Lung (tissue), 12 donors: ENCODE data around the gene BRI3BP. TPM values are rescaled to one million over a fixed set of nuclear protein-coding genes. Genes with fewer than 3 reads are reported as not detected.

Experiments used
- ATAC-seq: fragments of 200-7000 bp; cut with Tn5 transposase; one replicate; pipeline ENCODE4 v1.9.1; 2020; ENCODE audit warnings: moderate number of reproducible peaks; ENCODE audit not compliant: insufficient read depth, low FRiP score
- DNase-seq, 3 donors: peaks; one replicate each; pipeline ENCODE4 v3.0.0-alpha.2; 2013 to 2017
- H3K27ac ChIP-seq, 2 donors: one replicate each; pipeline ENCODE4 v1.5.1; 2013; ENCODE audit warnings: mild to moderate bottlenecking in 2 of 2, moderate library complexity in 2 of 2, control low read depth in 1 of 2, inconsistent platforms in 1 of 2, low read depth in 1 of 2, low read length in 1 of 2
- H3K27me3 ChIP-seq, 3 donors: one replicate each; pipeline ENCODE4 v1.5.1; 2013; ENCODE audit warnings: low read length in 2 of 3; ENCODE audit not compliant: control insufficient read depth in 3 of 3, insufficient read depth in 3 of 3
- H3K36me3 ChIP-seq, 4 donors: one replicate each; pipeline ENCODE4 v1.5.1; 2013; ENCODE audit warnings: low read length in 4 of 4, mild to moderate bottlenecking in 1 of 4, moderate library complexity in 1 of 4; ENCODE audit not compliant: control insufficient read depth in 4 of 4, insufficient read depth in 4 of 4
- H3K4me1 ChIP-seq, 5 donors: one replicate each; pipeline ENCODE4 v1.5.1; 2013; ENCODE audit warnings: low read length in 5 of 5, mild to moderate bottlenecking in 2 of 5, moderate library complexity in 1 of 5; ENCODE audit not compliant: control insufficient read depth in 5 of 5, insufficient read depth in 5 of 5
- H3K4me3 ChIP-seq: one replicate; pipeline ENCODE4 v1.5.1; 2013; ENCODE audit warnings: mild to moderate bottlenecking, control low read depth, moderate library complexity
- H3K9ac ChIP-seq, 2 donors: one replicate each; pipeline ENCODE4 v1.5.1; 2013; ENCODE audit warnings: low read length in 2 of 2, control low read depth in 1 of 2; ENCODE audit not compliant: insufficient read depth in 1 of 2
- H3K9me3 ChIP-seq, 4 donors: one replicate each; pipeline ENCODE4 v1.5.1; 2013; ENCODE audit warnings: low read length in 3 of 4, mild to moderate bottlenecking in 1 of 4, moderate library complexity in 1 of 4; ENCODE audit not compliant: control insufficient read depth in 4 of 4, insufficient read depth in 3 of 4
- WGBS, 2 donors: extraction: QIAGEN DNeasy Blood & Tissue Kit; methylation state at CpG; one replicate each; pipeline ENCODE4 v1.1.7; 2013; 5-methylcytosine and 5-hydroxymethylcytosine counted together
- polyA plus RNA-seq, 2 donors: library from polyadenylated mRNA; stranded (reverse); fragments of 200-250 nt; gene quantifications; one replicate each; pipeline ENCODE4 v1.2.1, GENCODE V29; 2013
- total RNA-seq, 2 donors: library from RNA; depleted of rRNA in 1 of 2; stranded (reverse); fragments of >200 nt in 1 of 2; gene quantifications; one replicate each; pipeline ENCODE4 v1.2.1, GENCODE V29; 2014 to 2021
- TF ChIP-seq, protein P1 (sequence below): IDR thresholded peaks from 2 replicates; pipeline ENCODE4 v1.5.1; 2012; ENCODE audit warnings: mild to moderate bottlenecking; ENCODE audit errors: control extremely low read depth, extremely low read depth
- donor health status: control.
- donor health status: control.
- donor health status: Bipolar disorder and iron deficiency.
- donor health status: healthy.
- donor health status: DM: yes; HTN: yes; CAD: no.

BRI3BP gene
- total and polyA plus RNA-seq, 4 donors = 2.3 to 9.5 (median 5.5) TPM

DNA sequence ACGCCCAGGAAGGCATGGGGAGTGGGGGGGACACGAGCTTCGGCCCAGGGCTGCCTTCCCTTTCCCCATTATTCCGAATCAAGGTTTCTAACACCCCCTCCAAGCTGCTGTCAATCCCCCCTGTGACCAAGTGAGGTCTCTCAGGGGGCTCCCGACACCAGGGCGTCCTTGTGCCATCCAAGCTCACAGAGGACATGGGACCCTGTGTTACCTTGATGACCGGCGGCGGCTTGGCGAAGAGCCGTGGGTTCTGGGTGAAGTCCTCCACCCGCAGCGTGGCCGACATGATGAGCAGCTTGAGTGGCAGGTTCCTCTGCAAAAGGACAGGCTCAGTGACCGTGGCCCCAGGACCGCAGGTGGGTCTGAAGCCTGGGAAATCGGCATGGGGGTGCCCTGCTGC is 24.8 kb upstream of the BRI3BP start:
- Histone ChIP-seq H3K4me1 (no peaks in the 10 kb centered on the region), H3K9ac (no peak overlapping the region), H3K27me3 (no peaks in the 10 kb centered on the region), H3K36me3 (peaks cover 6 to 71% (median 20%) of the 10 kb centered on the region in 4 donors), H3K27ac (no peak overlapping the region), H3K4me3 (no peak overlapping the region), H3K9me3 (no peaks in the 10 kb centered on the region)
- WGBS, 2 donors = 91 to 96% methylated on average over 17 of the region's 17 CpGs
- DNase-seq (no peak), ATAC-seq (no peak)
- TF ChIP-seq, protein P1, sequence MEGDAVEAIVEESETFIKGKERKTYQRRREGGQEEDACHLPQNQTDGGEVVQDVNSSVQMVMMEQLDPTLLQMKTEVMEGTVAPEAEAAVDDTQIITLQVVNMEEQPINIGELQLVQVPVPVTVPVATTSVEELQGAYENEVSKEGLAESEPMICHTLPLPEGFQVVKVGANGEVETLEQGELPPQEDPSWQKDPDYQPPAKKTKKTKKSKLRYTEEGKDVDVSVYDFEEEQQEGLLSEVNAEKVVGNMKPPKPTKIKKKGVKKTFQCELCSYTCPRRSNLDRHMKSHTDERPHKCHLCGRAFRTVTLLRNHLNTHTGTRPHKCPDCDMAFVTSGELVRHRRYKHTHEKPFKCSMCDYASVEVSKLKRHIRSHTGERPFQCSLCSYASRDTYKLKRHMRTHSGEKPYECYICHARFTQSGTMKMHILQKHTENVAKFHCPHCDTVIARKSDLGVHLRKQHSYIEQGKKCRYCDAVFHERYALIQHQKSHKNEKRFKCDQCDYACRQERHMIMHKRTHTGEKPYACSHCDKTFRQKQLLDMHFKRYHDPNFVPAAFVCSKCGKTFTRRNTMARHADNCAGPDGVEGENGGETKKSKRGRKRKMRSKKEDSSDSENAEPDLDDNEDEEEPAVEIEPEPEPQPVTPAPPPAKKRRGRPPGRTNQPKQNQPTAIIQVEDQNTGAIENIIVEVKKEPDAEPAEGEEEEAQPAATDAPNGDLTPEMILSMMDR = no peak

DNA sequence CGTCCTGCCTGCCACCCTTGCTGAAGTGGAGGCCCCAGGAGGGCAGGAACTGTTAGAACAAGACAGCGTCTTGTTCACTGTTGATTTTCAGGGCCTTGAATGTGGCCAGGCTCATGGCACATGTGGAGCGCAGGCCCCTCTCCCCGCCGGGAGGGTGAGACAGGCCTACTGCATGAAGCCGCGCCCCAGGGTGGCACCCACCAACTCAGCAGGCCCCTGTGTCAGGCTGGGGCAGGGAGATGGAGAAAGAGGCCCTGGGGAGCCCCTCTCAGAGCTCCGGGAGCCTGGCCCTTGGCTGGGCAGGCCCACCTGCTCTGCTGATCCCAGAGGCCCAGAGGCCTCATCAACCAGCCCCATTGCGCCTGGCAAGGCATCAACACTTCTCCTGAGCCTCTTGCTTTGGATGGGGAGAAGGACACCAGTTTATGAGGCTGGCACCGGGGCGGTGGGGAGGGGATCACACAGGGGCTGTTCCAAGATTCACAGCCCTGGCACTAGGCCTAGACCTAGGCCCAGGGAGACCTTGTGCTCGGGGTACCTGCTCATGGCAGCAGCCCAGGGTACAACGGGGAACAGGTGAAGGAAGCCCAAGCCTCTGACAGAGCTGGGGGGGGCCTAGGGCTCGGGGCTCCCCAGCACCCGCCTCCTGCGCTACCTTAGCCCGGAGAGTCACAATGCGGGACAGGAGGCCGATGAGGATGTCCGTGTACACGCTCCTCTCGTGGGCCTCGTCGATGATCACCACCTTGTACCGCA is 22.6 kb upstream of the BRI3BP start:
- Histone ChIP-seq H3K9me3 (no peaks in the 10 kb centered on the region), H3K27ac (no peak overlapping the region), H3K27me3 (no peaks in the 10 kb centered on the region), H3K36me3 (peaks cover 2 to 69% (median 17%) of the 10 kb centered on the region in 4 donors), H3K9ac (no peak overlapping the region), H3K4me1 (no peaks in the 10 kb centered on the region), H3K4me3 (no peak overlapping the region)
- WGBS, 2 donors = 96 to 97% methylated on average over 25 of the region's 25 CpGs
- TF ChIP-seq, protein P1 = no peak
- no peak for DNase-seq
- ATAC-seq = no peak

DNA sequence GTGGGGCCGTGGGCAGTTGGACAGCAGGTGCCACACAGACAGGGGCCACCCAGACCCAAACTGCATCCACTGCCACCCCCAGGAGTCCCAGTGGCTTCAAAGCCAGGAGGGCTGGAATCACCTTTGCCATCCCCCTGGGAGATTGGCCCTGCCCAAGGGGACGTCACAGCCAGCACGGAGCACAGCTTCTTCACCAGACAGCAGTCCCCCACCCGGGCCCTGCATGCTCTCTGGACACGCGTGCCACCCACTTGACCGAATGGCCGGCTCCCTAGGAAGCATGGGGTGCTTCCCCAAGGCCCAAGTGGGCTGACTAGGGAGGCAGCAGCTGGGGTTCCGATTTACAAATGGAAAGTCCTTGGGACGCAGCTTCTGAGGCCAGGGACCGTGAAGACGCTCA is 21.8 kb upstream of the BRI3BP start:
- H3K4me1 ChIP-seq = no peaks in the 10 kb centered on the region
- TF ChIP-seq, protein P1 = no peak
- no peaks in the 10 kb centered on the region for H3K27me3 ChIP-seq
- H3K27ac ChIP-seq = no peak overlapping the region
- H3K9ac ChIP-seq = no peak overlapping the region
- H3K4me3 ChIP-seq = no peak overlapping the region
- ATAC-seq = no peak
- H3K36me3 ChIP-seq = peaks cover 3 to 71% (median 16%) of the 10 kb centered on the region in 4 donors
- H3K9me3 ChIP-seq = no peaks in the 10 kb centered on the region
- WGBS, 2 donors = 89 to 92% methylated on average over 12 of the region's 12 CpGs
- no peak for DNase-seq
